NCI-H345 treated with DMSO at 0.1 percent for 48 hours (cell line): ENCODE results near the gene UPP2.

Source experiments
- DNase-seq: peaks from one replicate; lab custom pipeline; 2025; ENCODE audit not compliant: unreplicated experiment; lab: John Stamatoyannopoulos, UW

UPP2 gene

GRCh38 chr2:158135096-158135495 is 33.4 kb downstream of the UPP2 start:
- DNase-seq = no peak

GRCh38 chr2:158138255-158138654 is 36.6 kb downstream of the UPP2 start:
- no peak for DNase-seq

GRCh38 chr2:158140201-158140600 is 38.5 kb downstream of the UPP2 start:
- DNase-seq = no peak

GRCh38 chr2:158142165-158142564 is 40.5 kb downstream of the UPP2 start:
- no peak for DNase-seq

GRCh38 chr2:158142568-158143332 is 41.1 kb downstream of the UPP2 start:
- no peak for DNase-seq

GRCh38 chr2:158143703-158144360 is 42.2 kb downstream of the UPP2 start:
- DNase-seq = no peak

GRCh38 chr2:158144914-158145625 is 43.4 kb downstream of the UPP2 start:
- DNase-seq = no peak

- DNase-seq = no peak
Measured at GRCh38 chr2:158153270-158154015, 51.8 kb downstream of the UPP2 start.

GRCh38 chr2:158154596-158154995 is 52.9 kb downstream of the UPP2 start:
- no peak for DNase-seq

- no peak for DNase-seq
Measured at GRCh38 chr2:158172719-158173118, 71.0 kb downstream of the UPP2 start.

- no peak for DNase-seq
Measured at GRCh38 chr2:158174495-158174894, 72.8 kb downstream of the UPP2 start.

- no peak for DNase-seq
Measured at GRCh38 chr2:158174956-158175355, 73.3 kb downstream of the UPP2 start.

GRCh38 chr2:158178646-158179045 is 77.0 kb downstream of the UPP2 start:
- DNase-seq = no peak

- DNase-seq = no peak
Measured at GRCh38 chr2:158179660-158180059, 78.0 kb downstream of the UPP2 start.

GRCh38 chr2:158181171-158181570 is 79.5 kb downstream of the UPP2 start:
- DNase-seq = no peak

- DNase-seq = no peak
Measured at GRCh38 chr2:158182676-158183295, 81.1 kb downstream of the UPP2 start.

- DNase-seq = no peak
Measured at GRCh38 chr2:158184001-158184400, 82.3 kb downstream of the UPP2 start.

GRCh38 chr2:158184556-158185343 is 83.1 kb downstream of the UPP2 start:
- DNase-seq = no peak
